ENCODE measurements around the gene EFCAB5. TPM values are rescaled to one million over a fixed set of nuclear protein-coding genes. Genes with fewer than 3 reads are reported as not detected.
A peak's percentile ranks its signal among the peaks of the same experiment; 100 is the strongest.

The EFCAB5 gene
- total and polyA plus RNA-seq, 2 of the 13 experiments (the other 11 are each of a cell fraction or from before 2014, with no cell fraction given) = 0.15 TPM; not detected in 1

DNA sequence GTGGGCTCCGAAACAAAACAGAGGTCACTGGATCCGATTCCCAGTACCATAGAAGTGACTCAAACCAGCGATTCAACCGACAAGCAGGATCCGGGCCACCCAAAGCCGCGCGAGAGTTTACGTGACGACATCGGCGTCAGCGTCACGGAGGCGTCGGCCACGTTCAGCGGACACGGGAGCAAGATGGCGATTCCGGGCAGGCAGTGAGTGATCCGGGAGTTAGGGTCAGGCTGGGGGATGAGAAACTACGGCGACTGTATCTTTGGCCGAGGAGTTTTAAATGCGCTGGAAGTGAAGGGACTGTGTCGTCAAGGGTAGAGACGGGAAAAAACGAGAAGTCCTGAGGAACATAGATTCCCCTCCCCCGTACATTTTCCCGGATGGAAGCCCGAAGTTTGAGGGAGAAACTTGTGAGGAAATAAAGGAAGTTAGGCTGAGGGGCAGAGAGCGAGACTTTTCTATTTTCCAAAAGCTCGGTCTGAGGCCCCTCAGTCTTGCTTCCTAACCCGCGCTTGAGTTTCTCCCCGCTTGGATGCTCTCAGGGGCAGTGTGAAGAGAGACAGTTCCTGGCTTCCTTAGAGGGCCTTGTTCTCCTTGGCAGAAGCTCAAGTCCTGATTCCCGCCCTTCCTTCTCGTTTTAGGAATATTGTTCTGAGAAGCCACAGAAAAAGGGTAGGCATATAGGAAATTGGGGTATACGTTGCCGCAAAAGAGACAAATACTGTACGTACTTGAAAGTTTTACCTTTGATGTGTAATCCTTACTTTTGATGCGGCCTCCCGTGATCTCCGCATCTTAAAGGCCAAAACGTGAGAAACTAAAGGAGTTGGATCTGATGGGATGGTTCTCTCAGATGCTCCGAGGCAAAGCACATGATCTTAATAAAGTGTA, 175.5 kb downstream of the EFCAB5 start, which contains the start of gene NSRP1 (continued):
- TF ChIP-seq, protein P1, sequence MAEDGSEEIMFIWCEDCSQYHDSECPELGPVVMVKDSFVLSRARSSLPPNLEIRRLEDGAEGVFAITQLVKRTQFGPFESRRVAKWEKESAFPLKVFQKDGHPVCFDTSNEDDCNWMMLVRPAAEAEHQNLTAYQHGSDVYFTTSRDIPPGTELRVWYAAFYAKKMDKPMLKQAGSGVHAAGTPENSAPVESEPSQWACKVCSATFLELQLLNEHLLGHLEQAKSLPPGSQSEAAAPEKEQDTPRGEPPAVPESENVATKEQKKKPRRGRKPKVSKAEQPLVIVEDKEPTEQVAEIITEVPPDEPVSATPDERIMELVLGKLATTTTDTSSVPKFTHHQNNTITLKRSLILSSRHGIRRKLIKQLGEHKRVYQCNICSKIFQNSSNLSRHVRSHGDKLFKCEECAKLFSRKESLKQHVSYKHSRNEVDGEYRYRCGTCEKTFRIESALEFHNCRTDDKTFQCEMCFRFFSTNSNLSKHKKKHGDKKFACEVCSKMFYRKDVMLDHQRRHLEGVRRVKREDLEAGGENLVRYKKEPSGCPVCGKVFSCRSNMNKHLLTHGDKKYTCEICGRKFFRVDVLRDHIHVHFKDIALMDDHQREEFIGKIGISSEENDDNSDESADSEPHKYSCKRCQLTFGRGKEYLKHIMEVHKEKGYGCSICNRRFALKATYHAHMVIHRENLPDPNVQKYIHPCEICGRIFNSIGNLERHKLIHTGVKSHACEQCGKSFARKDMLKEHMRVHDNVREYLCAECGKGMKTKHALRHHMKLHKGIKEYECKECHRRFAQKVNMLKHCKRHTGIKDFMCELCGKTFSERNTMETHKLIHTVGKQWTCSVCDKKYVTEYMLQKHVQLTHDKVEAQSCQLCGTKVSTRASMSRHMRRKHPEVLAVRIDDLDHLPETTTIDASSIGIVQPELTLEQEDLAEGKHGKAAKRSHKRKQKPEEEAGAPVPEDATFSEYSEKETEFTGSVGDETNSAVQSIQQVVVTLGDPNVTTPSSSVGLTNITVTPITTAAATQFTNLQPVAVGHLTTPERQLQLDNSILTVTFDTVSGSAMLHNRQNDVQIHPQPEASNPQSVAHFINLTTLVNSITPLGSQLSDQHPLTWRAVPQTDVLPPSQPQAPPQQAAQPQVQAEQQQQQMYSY (CRISPR knock-in tag; IDR thresholded peaks at IDR 0.05) = no peak
- no peak for TF ChIP-seq LCORL (IDR thresholded peaks at IDR 0.05)
- peak; percentile 41; the same call in 1 of the 2 replicates for TF ChIP-seq LCORL (CRISPR knock-in tag; IDR thresholded peaks at IDR 0.05)
- TF ChIP-seq NCOA2 (CRISPR knock-in tag; IDR thresholded peaks at IDR 0.05) = 0 out of 2 replicates have a peak, but pooled peaks have one; percentile 22
- TF ChIP-seq FOSL1 (CRISPR knock-in tag; IDR thresholded peaks at IDR 0.05; ENCODE audit: borderline replicate concordance) = peak; percentile 27; the same call in 1 of the 2 replicates
- no peak for TF ChIP-seq CENPT (CRISPR knock-in tag; IDR thresholded peaks at IDR 0.05; ENCODE audit: low read depth)
- TF ChIP-seq, protein P2, sequence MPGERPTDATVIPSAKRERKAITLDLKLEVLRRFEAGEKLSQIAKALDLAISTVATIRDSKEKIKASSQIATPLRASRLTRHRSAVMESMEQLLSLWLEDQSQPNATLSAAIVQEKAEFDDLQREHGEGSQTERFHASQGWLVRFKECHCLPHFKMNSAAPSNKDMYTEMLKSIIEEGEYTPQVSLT (CRISPR knock-in tag; IDR thresholded peaks at IDR 0.05; ENCODE audit: borderline replicate concordance, low read depth) = no peak
- TF ChIP-seq THYN1 (CRISPR knock-in tag; IDR thresholded peaks at IDR 0.05; ENCODE audit: borderline replicate concordance, low read depth) = no peak
- no peak for TF ChIP-seq SRF (IDR thresholded peaks at IDR 0.05; ENCODE audit: low read depth, low read length)
- TF ChIP-seq GZF1 (CRISPR knock-in tag; IDR thresholded peaks at IDR 0.05) = no peak
- peak; percentile 66; the same call in 1 of the 2 replicates for TF ChIP-seq ZNF274 (CRISPR knock-in tag; IDR thresholded peaks at IDR 0.05)
- no peak for TF ChIP-seq ZNF225 (CRISPR knock-in tag; IDR thresholded peaks at IDR 0.05)
- TF ChIP-seq ZKSCAN5 (CRISPR knock-in tag; IDR thresholded peaks at IDR 0.05) = no peak
- TF ChIP-seq, protein P3, sequence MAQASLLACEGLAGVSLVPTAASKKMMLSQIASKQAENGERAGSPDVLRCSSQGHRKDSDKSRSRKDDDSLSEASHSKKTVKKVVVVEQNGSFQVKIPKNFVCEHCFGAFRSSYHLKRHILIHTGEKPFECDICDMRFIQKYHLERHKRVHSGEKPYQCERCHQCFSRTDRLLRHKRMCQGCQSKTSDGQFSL (CRISPR knock-in tag; IDR thresholded peaks at IDR 0.05) = no peak
- TF ChIP-seq ZFP37 (CRISPR knock-in tag; IDR thresholded peaks at IDR 0.05; ENCODE audit: borderline replicate concordance) = peak; percentile 84; the same call in 1 of the 2 replicates
- TF ChIP-seq SMAD9 (CRISPR knock-in tag; IDR thresholded peaks at IDR 0.05) = no peak
- TF ChIP-seq ZEB1 (IDR thresholded peaks at IDR 0.05; ENCODE audit: insufficient replicate concordance, low read depth) = no peak
- no peak for TF ChIP-seq IKZF4 (CRISPR knock-in tag; IDR thresholded peaks at IDR 0.05; ENCODE audit: borderline replicate concordance, low read depth, not compliant biosample characterization)
- no peak for TF ChIP-seq FOXP1 (IDR thresholded peaks at IDR 0.05)
- TF ChIP-seq FOXP1 (CRISPR knock-in tag; IDR thresholded peaks at IDR 0.05) = peak; percentile 24; the same call in 1 of the 2 replicates
